DMS 273 treated with DMSO at 0.1 percent for 48 hours (cell line): ENCODE measurements around the gene SLC30A3.
"Not testable (repeated sequence)": the region's sequence is repeated elsewhere in the genome, so short reads cannot be mapped to it uniquely, and the experiment has no call there.

Experiments
- DNase-seq: peaks from one replicate; lab custom pipeline; 2025; lab: John Stamatoyannopoulos, UW

The SLC30A3 gene

DNA sequence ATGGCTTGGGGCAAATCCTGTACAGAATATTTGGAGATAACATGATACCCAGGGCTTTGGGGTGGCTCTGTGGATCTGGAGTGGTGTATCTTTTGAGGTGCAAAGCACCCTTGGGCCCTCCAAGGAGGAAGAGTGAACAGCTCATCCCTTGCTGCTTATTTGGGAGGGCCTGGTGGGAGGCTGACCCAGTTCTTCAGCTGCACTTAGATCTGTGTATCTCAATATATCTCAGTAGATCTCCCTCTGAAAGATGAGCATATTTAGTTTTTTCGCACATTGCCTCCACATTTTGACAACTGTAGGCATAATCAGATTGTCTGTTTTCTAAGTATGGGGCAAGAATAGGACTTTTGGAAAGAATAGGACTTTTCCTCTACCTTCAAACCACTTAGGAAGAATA is 22.1 kb upstream of the SLC30A3 start:
- no peak for DNase-seq

DNA sequence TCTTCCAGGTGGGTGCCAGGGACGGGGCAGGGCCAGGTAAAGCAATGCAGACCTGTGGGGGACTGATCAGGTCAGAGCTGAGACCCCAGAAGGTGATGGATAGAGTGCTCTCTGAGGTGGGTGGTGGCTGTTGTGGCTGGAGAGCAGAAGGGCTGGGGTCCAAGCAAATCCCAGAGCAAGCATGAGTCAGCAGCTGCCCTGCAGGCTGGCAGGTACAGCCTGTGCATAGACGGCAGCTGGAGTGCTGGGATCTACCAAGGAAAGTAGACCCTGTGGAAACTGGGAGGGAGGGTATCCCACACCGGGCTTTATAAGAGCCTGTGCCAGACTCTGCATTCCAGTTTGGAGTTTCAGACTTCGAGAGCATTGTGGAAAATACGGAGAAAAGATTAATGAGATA is 20.0 kb upstream of the SLC30A3 start:
- DNase-seq = no peak

DNA sequence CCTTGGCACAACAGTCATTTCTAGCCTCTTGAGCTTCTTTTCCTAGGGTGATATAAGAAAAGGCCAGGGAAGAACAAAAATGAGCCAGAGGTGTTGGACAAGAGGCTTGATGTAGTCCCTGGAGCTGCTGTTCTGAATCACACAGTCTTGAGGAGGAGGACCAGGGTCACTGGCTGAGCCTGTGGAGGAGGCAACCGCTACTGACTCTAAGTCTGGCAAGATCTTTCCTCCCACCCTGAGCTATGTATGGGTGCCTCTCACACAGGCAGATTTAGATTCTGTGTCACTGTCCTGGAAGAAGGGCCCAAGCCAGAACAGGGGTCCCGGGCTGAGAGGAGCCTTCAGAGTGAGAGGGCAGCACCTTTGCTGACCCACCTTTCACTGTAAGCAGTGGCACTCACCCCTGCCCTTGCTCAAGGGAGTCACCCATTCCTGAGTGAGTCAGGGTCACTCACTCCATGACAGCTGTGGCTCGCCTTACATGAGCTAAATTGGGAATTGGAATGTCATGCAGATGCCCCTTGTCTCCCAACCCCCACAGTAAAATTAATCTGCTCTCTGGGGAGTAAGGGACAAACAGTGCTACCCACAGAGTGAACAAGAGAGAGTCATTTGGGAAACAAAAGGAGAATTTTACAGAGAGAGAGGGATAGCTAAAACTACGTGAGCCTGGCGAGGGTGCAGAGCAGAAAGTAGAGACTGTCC is 19.2 kb upstream of the SLC30A3 start, which contains the start of gene TRIM54:
Gene TRIM54, plus strand, starts transcription at position 575 of the 705 bp plus-strand sequence. CDS start 303 bp downstream, outside the sequence.
- DNase-seq = no peak

DNA sequence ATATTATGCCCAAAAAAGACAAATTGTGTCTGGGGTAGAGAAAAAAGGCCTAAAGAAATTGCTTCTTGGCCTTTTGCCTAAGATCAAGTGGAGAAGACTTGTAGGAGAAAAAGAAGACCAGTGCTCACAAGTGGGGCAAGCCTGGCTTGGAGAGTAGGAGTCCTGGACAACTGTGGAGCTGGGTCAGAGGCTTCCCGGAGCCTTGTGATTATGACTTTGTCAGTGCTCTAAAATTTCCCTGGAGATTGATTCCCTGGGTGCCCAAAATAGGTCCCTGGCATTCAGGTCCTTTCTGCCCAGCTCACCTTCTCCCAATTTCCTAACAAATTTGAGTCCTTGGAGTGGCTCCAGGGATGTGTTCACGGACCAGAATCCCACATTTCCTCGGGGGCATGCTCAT is 18.6 kb upstream of the SLC30A3 start:
- no peak for DNase-seq

- no peak for DNase-seq
These were observed 18.0 kb upstream of the SLC30A3 start for GRCh38 chr2:27280826-27281225.

GRCh38 chr2:27278010-27278409 is 15.2 kb upstream of the SLC30A3 start:
- no peak for DNase-seq

GRCh38 chr2:27275211-27276150 is 12.6 kb upstream of the SLC30A3 start, which contains the start of gene DNAJC5G:
TSS of gene DNAJC5G (plus strand) at chr2:27275433. CDS start at chr2:27276729, 1,296 bp downstream.
- DNase-seq = no peak

DNA sequence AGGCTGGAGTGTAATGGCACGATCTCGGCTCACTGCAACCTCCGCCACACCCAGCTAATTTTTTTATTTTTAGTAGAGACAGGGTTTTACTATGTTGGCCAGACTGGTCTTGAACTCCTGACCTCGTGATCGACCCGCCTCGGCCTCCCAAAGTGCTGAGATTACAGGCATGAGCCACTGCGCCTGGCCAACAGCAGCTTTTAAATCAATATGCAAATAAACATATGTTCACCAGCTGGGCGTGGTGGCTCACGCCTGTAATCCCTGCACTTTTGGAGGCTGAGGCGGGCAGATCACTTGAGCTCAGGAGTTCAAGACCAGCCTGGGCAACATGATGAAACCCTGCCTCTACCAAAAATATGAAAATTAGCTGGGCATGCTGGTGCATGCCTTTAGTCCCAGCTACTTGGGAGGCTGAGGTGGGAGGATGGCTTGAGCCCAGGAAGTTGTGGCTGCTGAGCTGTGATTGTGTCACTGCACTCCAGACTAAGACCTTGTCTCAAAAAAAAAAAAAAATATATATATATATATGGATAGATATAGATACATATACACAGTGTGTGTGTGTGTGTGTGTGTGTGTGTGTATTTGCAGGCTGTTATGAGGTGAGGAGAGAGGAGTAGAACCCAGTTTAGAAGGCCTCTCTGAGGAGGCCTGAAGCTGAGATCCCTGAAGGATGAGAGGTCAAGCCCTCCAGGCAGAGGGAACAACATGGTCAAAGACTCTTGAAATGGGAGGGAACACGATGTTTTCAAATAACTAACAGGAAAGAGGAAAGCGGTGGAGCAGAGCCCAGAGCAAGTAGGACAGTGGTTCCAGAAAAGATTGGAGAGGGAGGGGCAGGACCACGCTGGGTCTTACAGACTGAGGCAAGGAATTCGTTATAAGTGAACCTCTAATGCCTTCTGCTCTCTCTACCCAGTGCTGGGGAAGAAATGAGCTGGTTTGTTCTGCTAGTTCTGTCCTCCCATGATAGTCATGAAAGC is 10.0 kb upstream of the SLC30A3 start:
- DNase-seq = not testable (repeated sequence)

DNA sequence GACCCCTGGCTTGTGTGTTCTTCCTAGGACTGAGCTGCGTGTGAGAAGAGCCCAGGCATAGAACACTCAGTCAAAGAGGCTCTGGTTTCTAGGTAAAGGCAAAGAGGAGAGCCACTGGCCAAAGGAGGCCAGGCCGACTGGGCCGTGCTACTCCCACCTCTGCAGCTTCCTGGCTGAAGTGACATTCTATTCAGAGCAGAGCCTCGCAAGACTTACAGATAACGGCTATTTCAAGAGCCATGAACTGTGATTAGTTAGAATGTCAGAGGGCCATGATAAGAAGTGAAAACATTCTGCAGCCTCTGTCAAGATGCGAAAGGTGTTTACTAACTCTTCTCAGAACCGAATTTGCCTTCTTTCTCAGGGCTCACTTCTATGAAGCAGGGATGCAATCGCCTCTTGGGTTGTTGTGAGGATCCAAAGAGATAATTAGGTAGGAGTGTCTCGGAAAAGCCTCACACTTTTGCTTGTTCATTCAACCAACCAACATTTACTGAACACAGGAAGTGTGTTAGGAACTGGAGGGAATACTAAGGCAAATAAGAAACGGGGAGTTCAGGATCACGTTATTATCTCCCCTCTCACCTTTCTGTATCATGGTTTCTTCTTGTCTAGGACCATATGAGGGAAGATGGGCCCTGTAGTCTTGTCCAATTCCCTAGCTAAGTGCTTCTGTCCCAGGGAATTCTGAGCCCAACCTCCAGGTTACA is 8.9 kb upstream of the SLC30A3 start:
- no peak for DNase-seq

DNA sequence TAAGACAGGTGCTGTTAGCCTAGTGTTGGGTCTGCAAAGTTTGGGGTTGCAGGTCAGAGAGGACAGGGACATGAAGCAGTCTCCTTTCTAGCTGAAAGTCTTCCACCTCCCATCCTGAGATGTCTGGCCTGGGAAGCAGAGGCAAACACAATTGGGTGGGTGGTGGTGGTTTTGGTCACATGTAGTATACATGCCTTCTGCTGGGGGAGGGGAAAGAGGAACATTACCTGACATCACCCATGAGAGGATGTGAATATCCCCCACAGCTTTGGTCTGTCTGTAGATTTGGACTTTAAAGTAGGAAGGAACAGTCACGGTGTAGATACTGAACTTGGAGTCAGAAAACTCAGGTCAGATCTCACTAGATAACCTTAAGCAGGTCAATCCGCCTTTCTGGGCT is 7.8 kb upstream of the SLC30A3 start:
- DNase-seq = no peak

DNA sequence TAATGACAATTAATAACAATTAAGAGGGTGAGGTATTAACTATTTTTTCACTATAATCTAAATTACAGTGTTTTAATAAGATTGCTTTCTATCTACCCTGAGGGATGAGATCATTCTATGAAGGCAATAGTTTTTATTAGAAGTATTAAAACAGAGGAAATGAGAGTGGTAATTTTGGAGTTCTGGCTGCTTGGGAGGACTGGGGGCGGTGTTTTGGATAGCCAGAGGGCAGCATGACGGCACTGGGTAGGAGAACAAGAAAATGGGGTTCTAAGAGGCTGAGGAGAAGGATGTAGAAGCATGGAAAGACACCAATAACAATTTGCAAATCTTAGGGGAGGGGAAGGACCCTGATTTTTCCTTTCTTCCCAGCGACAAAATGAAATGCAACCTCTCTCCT is 7.3 kb upstream of the SLC30A3 start:
- no peak for DNase-seq

GRCh38 chr2:27268296-27268695 is 5.4 kb upstream of the SLC30A3 start:
- not testable (repeated sequence) for DNase-seq

GRCh38 chr2:27265536-27265870 is 2.7 kb upstream of the SLC30A3 start:
- no peak for DNase-seq

DNA sequence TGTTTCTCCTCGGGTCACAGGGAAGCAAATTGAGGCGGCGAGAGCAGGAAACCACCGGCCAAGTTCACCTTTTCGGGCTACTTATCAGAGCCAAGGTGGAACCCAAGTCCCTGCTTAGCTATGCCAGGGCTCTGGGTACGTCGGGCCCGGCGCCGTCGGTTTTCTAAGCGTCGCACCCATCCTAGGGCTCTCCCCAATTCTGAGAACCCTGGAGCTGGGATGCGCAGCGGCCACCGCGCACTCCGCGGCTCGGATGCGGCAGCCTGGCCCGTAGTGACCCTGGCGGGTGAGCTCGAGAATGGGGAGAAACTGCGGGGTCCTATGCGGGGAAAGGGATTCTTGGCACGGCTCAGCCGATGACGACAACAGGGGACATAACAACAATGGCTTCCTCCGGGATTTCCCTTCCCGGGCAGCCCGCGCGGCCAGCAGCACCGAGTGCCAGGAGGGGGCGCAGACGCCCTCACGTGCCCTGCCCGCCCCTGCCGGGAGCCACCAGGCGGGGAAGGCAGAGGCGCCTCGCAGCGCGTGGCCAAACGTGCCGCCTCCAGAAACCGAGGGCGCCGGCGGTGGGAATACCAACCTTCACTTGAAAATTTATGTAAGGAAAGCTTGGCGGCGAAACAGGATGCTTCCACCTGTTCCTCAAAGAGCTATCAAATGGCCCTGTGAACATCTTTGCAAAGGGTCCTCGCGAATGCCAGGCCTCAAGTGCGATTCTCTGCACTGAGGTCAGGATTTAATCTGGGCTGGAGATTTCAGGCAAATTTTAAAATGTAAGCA is 2.1 kb upstream of the SLC30A3 start:
- peak; percentile 59 for DNase-seq

DNA sequence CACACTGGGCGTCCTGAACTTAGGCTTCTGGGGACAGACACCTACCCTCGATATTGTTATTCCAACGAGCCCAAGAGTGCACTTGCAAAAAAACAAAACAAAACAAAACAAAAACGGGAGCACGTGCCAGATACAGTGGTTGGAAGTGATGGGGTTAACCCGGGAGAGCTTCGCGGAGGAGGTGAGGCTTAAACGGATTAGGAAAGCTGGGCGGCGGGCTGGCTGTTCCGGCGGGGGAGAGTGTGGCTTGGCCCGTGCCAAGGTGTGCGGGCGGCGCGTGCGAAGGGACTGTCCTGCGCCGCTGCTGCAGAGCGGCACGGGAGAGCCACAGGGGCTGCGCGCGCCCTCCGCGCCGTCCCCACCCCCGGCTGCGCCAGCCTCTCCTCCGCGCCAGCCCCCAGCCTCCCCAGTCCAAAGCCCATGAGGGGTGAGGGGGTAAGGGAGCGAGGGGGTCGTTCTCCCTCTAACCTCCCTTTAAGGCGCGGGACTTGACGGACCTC is 1.5 kb upstream of the SLC30A3 start:
- no peak for DNase-seq

GRCh38 chr2:27263287-27264252 is 723 bp upstream of the SLC30A3 start:
- DNase-seq = no peak

GRCh38 chr2:27261926-27262298 is 935 bp downstream of the SLC30A3 start:
- no peak for DNase-seq

DNA sequence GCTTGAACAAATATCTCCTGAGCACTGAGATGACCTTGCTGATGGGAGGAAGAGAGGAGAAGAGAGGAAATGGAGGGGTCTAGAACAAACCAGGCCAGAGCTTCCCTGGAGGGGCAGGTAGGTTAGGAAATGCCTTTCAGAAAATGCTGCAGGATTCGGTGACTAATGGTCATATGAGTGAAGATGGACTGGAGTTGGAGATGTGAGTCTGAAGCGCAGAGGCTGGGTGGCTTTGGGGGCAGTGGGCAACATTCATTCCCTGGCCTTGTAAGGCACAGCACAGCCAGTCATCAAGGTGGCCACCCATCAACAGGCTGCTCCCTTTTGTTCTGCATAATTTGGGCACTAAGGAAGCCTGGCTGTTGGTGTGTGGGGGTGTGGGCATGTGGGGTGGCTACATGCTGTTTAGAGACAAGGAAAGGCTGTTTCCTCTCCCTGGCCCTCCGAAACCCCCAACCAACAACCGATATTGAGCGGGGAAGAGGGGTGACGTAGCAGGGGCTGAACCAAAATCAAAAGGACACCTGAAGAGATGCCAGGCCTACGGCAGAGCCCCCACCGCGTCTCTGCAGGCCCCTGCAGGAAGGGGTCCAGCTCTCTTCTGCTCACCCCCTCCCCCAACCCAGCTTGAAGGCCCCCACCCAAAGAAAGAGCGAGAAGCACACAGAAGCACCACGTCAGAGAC is 1.5 kb downstream of the SLC30A3 start:
- no peak for DNase-seq

DNA sequence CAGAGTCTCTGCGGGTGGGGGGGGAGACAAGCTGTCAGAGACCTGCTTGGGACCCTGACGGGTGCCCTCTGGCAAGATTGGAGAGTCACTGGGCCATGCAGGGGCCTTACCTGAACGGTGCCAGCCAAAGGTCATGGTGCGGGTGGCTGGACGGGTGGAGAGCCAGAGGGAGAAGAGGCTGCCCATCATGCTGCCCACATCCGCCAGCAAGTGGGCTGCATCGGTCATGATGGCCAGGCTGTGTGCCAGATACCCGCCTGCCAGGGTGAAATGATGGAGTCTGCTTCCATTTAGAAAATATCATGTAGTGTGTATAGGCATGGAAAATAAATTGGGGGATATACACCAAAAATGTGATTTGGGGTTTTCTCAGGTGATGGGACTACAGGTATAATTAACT is 4.8 kb downstream of the SLC30A3 start:
- no peak for DNase-seq
